Mammary epithelial cell (primary cell): ENCODE measurements around the gene PCMT1.

ENCODE experiments used
- EZH2 ChIP-seq: IDR thresholded peaks from 2 replicates; pipeline ENCODE4 v1.6.1; 2012; ENCODE audit warnings: low read length, inconsistent platforms, borderline replicate concordance
- TF ChIP-seq, protein P1 (sequence below), 2 donors: IDR thresholded peaks in 1 of 2; conservative IDR thresholded peaks in 1 of 2; 2 replicates each; pipeline ENCODE4 v1.5.1; 2011 to 2012; ENCODE audit warnings: inconsistent platforms in 2 of 2, low read length in 2 of 2, mild to moderate bottlenecking in 2 of 2, control low read depth in 1 of 2, low read depth in 1 of 2; ENCODE audit not compliant: insufficient read depth in 1 of 2; ENCODE audit errors: extremely low read depth in 1 of 2

- TF ChIP-seq, protein P1, sequence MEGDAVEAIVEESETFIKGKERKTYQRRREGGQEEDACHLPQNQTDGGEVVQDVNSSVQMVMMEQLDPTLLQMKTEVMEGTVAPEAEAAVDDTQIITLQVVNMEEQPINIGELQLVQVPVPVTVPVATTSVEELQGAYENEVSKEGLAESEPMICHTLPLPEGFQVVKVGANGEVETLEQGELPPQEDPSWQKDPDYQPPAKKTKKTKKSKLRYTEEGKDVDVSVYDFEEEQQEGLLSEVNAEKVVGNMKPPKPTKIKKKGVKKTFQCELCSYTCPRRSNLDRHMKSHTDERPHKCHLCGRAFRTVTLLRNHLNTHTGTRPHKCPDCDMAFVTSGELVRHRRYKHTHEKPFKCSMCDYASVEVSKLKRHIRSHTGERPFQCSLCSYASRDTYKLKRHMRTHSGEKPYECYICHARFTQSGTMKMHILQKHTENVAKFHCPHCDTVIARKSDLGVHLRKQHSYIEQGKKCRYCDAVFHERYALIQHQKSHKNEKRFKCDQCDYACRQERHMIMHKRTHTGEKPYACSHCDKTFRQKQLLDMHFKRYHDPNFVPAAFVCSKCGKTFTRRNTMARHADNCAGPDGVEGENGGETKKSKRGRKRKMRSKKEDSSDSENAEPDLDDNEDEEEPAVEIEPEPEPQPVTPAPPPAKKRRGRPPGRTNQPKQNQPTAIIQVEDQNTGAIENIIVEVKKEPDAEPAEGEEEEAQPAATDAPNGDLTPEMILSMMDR (conservative IDR thresholded peaks at IDR 0.05 in 1 of 2, IDR thresholded peaks at IDR 0.05 in 1 of 2; ENCODE audit: extremely low read depth in 1 of 2, insufficient read depth in 1 of 2, low read depth in 1 of 2, low read length in 2 of 2), result no peak
- TF ChIP-seq EZH2, result no peak
Observed at GRCh38 chr6:149843051-149843633, 93.6 kb downstream of the PCMT1 start.
